GM13976 (cell line): ENCODE results near the gene SMTNL2.
"Not testable (repeated sequence)": the region's sequence is repeated elsewhere in the genome, so short reads cannot be mapped to it uniquely, and the experiment has no call there.

Experiments used
- DNase-seq: peaks from one replicate; pipeline ENCODE4 v3.0.0; 2012; ENCODE audit warnings: low spot score
- in situ Hi-C: fragments of 300-500 bp; cut with MboI; formaldehyde crosslinking; loops from one replicate; pipeline ENCODE4 v1.12.0; 2022; ENCODE audit warnings: low sequenced_read_pairs, mixed read lengths, inconsistent platforms; ENCODE audit not compliant: unreplicated experiment
- TF ChIP-seq, protein P1 (sequence below): IDR thresholded peaks from 2 replicates; pipeline ENCODE4 v1.5.1; 2012; ENCODE audit warnings: borderline replicate concordance, mild to moderate bottlenecking; ENCODE audit not compliant: insufficient read depth; ENCODE audit errors: extremely low read depth, missing control alignments, control extremely low read depth

Gene SMTNL2

DNA sequence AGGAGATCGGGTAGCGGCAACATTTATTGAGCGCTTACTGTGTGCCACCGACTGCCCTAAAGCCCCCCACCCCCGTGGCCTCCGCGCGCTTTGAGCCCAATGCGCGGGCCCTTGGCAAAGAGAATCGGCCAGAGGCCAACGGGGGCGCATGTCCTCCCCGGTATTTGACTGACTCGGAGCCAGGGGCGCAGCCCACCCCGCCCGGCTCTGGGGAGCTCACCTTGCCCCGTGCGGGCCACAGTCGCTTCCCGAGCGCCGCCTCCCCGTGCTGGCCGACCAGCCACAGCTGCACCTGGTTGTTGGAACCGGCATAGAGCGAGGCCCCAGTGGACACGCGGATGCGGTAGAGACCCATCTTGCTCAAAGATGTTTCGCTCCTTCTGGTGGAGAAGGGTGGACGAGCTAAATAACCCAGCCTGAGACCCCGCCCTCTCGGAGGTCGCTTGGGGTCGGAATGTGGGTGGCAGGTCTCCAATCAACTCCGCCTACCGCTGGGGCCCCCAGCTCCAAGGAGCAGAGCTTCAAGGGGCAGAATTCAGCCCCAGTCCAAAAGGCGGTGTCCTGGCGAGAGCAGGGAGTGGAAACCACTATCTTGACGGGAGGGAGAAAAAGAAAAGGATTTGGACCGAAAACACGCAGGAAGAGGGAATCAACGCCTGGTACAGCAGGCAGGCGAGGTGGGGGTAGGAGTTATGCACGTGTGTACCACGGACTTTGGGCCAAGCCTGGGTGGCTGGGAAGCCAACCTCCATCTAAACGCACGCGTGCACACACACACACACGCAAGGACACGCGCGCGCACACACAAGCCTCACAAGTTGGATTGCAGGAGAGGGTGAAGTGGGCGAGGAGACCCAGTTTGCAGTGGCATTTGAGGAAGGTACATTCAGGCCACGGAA, 57.2 kb downstream of the SMTNL2 start, which contains the start of gene ALOX15:
Gene ALOX15, minus strand, starts transcription at position 382 of the 899 bp plus-strand sequence. Its CDS starts 27 bp downstream, at position 355.
- no peak for DNase-seq
- TF ChIP-seq, protein P1, sequence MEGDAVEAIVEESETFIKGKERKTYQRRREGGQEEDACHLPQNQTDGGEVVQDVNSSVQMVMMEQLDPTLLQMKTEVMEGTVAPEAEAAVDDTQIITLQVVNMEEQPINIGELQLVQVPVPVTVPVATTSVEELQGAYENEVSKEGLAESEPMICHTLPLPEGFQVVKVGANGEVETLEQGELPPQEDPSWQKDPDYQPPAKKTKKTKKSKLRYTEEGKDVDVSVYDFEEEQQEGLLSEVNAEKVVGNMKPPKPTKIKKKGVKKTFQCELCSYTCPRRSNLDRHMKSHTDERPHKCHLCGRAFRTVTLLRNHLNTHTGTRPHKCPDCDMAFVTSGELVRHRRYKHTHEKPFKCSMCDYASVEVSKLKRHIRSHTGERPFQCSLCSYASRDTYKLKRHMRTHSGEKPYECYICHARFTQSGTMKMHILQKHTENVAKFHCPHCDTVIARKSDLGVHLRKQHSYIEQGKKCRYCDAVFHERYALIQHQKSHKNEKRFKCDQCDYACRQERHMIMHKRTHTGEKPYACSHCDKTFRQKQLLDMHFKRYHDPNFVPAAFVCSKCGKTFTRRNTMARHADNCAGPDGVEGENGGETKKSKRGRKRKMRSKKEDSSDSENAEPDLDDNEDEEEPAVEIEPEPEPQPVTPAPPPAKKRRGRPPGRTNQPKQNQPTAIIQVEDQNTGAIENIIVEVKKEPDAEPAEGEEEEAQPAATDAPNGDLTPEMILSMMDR = no peak
- in situ Hi-C loops = no loop called here

DNA sequence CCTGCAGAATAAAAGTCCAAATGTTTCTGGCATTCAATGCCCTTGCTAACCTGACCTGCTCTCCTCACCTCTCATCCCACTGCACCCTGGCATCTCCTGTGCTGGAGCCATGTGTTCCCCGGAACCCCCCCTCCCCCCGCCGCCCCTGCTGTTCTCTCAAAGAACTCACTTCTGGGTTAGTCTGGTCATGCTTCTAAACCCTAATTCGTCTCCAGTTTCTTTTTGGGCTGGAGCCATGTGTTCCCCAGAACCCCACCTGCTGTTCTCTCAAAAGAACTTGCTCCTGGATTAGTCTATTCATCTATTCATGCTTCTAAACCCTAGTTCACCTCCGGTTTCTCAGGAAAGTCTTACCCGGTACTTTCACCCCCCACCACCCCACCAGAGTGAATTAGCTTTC, 58.0 kb downstream of the SMTNL2 start:
- DNase-seq = no peak
- in situ Hi-C loops = no loop called here

DNA sequence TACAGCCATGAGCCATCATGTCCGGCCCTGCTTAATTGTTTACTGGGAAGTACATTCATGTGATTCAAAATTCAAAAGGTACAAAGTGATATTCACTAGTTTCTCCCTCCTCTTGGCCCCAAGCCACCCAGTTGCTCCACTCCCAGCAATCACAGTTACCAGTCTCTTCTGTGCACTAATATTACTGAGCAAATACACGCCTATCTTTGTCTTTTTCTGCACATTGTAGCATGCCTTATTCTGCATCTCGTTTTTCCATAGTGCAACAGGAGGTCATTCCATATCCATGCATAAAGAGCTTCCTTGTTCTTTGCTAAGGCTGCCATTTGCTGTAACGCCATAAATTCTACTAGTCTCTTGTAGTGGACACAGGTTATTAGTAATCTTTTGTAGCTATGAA, 59.3 kb downstream of the SMTNL2 start:
- no peak for DNase-seq
- in situ Hi-C loops = no loop called here
- TF ChIP-seq, protein P1 = no peak

More for the DNA sequence above, 58.0 kb downstream of the SMTNL2 start:
- TF ChIP-seq, protein P1 = no peak

DNA sequence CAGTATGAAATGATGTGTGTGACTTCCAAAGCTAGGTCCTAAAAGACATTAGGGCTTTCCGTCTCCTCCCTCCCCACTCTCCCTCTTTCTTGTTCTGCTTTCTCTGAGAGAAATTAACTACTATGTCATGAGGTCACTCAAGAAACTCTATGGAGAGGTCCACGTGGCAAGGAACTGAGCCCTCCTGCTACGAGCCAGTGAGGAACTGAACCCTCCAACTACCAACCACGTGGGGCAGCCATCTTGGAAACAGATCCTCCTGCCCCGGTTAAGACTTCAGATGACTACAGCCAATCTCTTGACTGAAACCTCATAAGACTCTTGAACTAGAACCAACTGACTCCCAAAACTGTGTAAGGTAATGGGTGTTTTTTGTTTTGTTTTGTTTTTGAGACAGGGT, 61.3 kb downstream of the SMTNL2 start:
- TF ChIP-seq, protein P1 = no peak
- DNase-seq = no peak
- in situ Hi-C loops = no loop called here

DNA sequence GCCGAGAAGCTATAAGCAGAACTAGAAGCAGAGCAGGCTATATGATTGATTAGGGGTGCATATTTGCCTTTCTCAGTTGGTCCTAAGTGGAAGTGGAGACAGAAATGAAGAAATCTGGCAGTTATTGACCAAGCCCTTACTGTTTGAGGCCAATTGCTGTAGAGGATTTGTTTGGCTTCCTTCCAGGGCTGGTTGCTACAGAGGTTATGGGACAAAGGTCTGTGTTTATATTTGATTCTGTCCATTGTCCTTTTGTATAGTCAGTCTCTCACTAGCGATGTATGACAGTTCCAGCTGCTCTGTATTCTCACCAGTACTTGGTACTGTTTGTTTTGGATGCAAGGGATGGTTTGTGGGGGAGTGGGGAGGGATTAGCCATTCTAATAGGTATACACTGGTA, 64.4 kb downstream of the SMTNL2 start:
- DNase-seq = no peak
- in situ Hi-C loops = no loop called here
- TF ChIP-seq, protein P1 = no peak

DNA sequence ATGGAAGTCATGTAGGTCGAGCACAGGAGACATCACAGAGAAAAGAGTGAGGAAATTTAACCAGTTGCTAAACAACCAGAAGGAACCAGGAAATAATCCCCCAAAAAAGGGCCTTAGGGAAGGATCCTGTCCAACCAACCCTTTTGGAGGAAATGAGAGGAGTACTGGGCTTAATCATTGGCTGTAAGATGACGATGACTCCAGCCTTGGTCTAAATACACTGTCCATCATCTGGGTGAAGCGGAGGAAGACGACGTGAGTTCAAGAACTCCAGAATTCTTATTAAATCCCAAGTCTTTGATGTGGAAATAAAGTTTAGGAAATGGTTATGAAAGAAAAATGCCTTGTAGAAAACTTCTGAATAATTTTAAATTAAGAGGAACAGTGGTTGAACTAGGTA, 68.7 kb downstream of the SMTNL2 start:
- TF ChIP-seq, protein P1 = no peak
- in situ Hi-C loops = no loop called here

DNA sequence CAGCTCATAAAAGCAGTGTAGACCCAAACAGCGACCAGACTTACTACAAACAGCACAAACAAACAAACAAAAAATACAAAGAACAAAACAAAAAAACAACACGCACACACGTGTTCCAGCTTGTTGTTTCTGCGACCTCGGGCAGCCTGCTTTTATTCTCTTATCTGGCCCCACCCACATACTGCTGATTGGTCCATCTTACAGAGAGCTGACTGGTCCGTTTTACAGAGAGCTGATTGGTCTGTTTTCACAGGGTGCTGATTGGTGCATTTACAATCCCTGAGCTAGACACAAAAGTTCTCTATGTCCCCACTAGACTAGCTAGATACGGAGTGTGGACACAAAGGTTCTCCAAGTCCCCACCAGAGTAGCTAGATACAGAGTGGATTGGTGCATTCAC, 71.6 kb downstream of the SMTNL2 start:
- in situ Hi-C loops, DNase-seq: not testable (repeated sequence)

More for the DNA sequence above, 68.7 kb downstream of the SMTNL2 start:
- DNase-seq = no peak
